Activated naive CD4-positive, alpha-beta T cell (primary cell): Measurements from ENCODE around the gene PTPRM.

ENCODE experiments used
- DNase-seq, 4 experiments: peaks; one replicate each; lab custom pipeline; 2025; lab: John Stamatoyannopoulos, UW

The PTPRM gene

GRCh38 chr18:7856733-7857132 lies 289.6 kb downstream of the PTPRM start:
- no peak for DNase-seq

- no peak for DNase-seq
Observed at GRCh38 chr18:7857562-7857961, 290.4 kb downstream of the PTPRM start.

- DNase-seq: no peak
Observed at GRCh38 chr18:7859122-7859521, 292.0 kb downstream of the PTPRM start.

- no peak for DNase-seq
Observed at GRCh38 chr18:7870266-7870665, 303.1 kb downstream of the PTPRM start.

GRCh38 chr18:7870855-7871254 lies 303.7 kb downstream of the PTPRM start:
- no peak for DNase-seq

- DNase-seq: no peak
Observed at GRCh38 chr18:7871560-7872456, 304.7 kb downstream of the PTPRM start.

- no peak for DNase-seq
Observed at GRCh38 chr18:7872569-7872968, 305.5 kb downstream of the PTPRM start.

GRCh38 chr18:7873316-7873715 lies 306.2 kb downstream of the PTPRM start:
- DNase-seq: no peak

GRCh38 chr18:7876354-7877104 lies 309.4 kb downstream of the PTPRM start:
- DNase-seq: no peak

GRCh38 chr18:7877609-7878008 lies 310.5 kb downstream of the PTPRM start:
- DNase-seq: no peak

- DNase-seq: no peak
Observed at GRCh38 chr18:7878265-7879211, 311.4 kb downstream of the PTPRM start.

GRCh38 chr18:7879717-7880116 lies 312.6 kb downstream of the PTPRM start:
- DNase-seq: no peak

- DNase-seq: no peak
Observed at GRCh38 chr18:7885865-7886264, 318.7 kb downstream of the PTPRM start.

GRCh38 chr18:7886436-7886835 lies 319.3 kb downstream of the PTPRM start:
- no peak for DNase-seq

GRCh38 chr18:7889515-7889914 lies 322.4 kb downstream of the PTPRM start:
- DNase-seq: no peak

GRCh38 chr18:7890075-7890474 lies 323.0 kb downstream of the PTPRM start:
- no peak for DNase-seq

- no peak for DNase-seq
Observed at GRCh38 chr18:7892556-7892955, 325.4 kb downstream of the PTPRM start.

- no peak for DNase-seq
Observed at GRCh38 chr18:7894592-7894991, 327.5 kb downstream of the PTPRM start.

GRCh38 chr18:7895346-7895745 lies 328.2 kb downstream of the PTPRM start:
- no peak for DNase-seq

GRCh38 chr18:7896161-7896560 lies 329.0 kb downstream of the PTPRM start:
- no peak for DNase-seq

GRCh38 chr18:7896805-7897518 lies 329.8 kb downstream of the PTPRM start:
- no peak for DNase-seq
